ENCODE data around the gene GOLPH3. TPM values are rescaled to one million over a fixed set of nuclear protein-coding genes. Genes with fewer than 3 reads are reported as not detected.

Gene GOLPH3
- total and polyA plus RNA-seq, 4 donors = 64.1 to 116 (median 68.5) TPM

GRCh38 chr5:32135086-32135485 is 39.0 kb downstream of the GOLPH3 start (continued):
- no peak for TF ChIP-seq CTCF (IDR thresholded peaks at IDR 0.05; ENCODE audit: low read depth, low read length, missing input control)

GRCh38 chr5:32132757-32133156 is 41.4 kb downstream of the GOLPH3 start:
- TF ChIP-seq HNF4A (conservative IDR thresholded peaks at IDR 0.05) (no peak), FOXA2 (IDR thresholded peaks at IDR 0.05) (no peak), EGR1 (IDR thresholded peaks at IDR 0.05; ENCODE audit: low read depth in 2 of 2) (no peak), ATF3 (IDR thresholded peaks at IDR 0.05) (no peak), RXRA (IDR thresholded peaks at IDR 0.05) (no peak), HNF4G (IDR thresholded peaks at IDR 0.05) (no peak), GABPA (IDR thresholded peaks at IDR 0.05 in 1 of 2, conservative IDR thresholded peaks at IDR 0.05 in 1 of 2) (no peak)
- no peaks in the 10 kb centered on the region for H3K9me3 ChIP-seq (ENCODE audit: control insufficient read depth in 4 of 4, low read length in 3 of 4)
- H3K27ac ChIP-seq (ENCODE audit: low read depth in 1 of 2, low read length in 2 of 2) = no peak overlapping the region
- H3K27me3 ChIP-seq (ENCODE audit: control insufficient read depth in 4 of 4, insufficient read depth in 4 of 4, low read length in 3 of 4) = no peaks in the 10 kb centered on the region
- H3K4me1 ChIP-seq (ENCODE audit: control insufficient read depth in 4 of 4, insufficient read depth in 4 of 4, low read length in 3 of 4) = peaks cover 2 to 3% (median 3%) of the 10 kb centered on the region in 4 donors
- peaks cover 5 to 26% (median 17%) of the 10 kb centered on the region in 4 donors for H3K36me3 ChIP-seq (ENCODE audit: control insufficient read depth in 4 of 4, insufficient read depth in 3 of 4, low read depth in 1 of 4, low read length in 3 of 4)
- DNase-seq (ENCODE audit: low spot score) = no peak
- H3K4me3 ChIP-seq (ENCODE audit: low read depth in 1 of 3, low read length in 3 of 3) = no peak overlapping the region
- H3K9ac ChIP-seq (ENCODE audit: low read depth in 1 of 2, low read length in 2 of 2) = no peak overlapping the region

GRCh38 chr5:32131604-32132003 is 42.5 kb downstream of the GOLPH3 start:
- DNase-seq (ENCODE audit: low spot score) = no peak
- no peak overlapping the region for H3K27ac ChIP-seq (ENCODE audit: low read depth in 1 of 2, low read length in 2 of 2)
- peaks cover 3 to 11% (median 6%) of the 10 kb centered on the region in 4 donors for H3K4me1 ChIP-seq (ENCODE audit: control insufficient read depth in 4 of 4, insufficient read depth in 4 of 4, low read length in 3 of 4)
- WGBS = 91% methylated on average over 1 of the region's 1 CpG
- TF ChIP-seq FOXA1 (IDR thresholded peaks at IDR 0.05) (no peak), HNF4G (IDR thresholded peaks at IDR 0.05) (no peak), SP1 (IDR thresholded peaks at IDR 0.05) (no peak), CTCF (IDR thresholded peaks at IDR 0.05; ENCODE audit: low read depth, low read length, missing input control) (no peak), FOXA2 (IDR thresholded peaks at IDR 0.05) (no peak), RAD21 (IDR thresholded peaks at IDR 0.05) (no peak), GABPA (IDR thresholded peaks at IDR 0.05 in 1 of 2, conservative IDR thresholded peaks at IDR 0.05 in 1 of 2) (no peak), MAX (IDR thresholded peaks at IDR 0.05) (no peak), ATF3 (IDR thresholded peaks at IDR 0.05) (no peak), ZBTB33 (IDR thresholded peaks at IDR 0.05) (no peak), NR2F2 (IDR thresholded peaks at IDR 0.05) (no peak), RXRA (IDR thresholded peaks at IDR 0.05) (no peak), REST (IDR thresholded peaks at IDR 0.05) (no peak), EGR1 (IDR thresholded peaks at IDR 0.05; ENCODE audit: low read depth in 2 of 2) (no peak), TAF1 (conservative IDR thresholded peaks at IDR 0.05) (no peak), JUND (IDR thresholded peaks at IDR 0.05) (no peak), HNF4A (conservative IDR thresholded peaks at IDR 0.05) (no peak)
- no peak overlapping the region for H3K9ac ChIP-seq (ENCODE audit: low read depth in 1 of 2, low read length in 2 of 2)
- no peaks in the 10 kb centered on the region for H3K9me3 ChIP-seq (ENCODE audit: control insufficient read depth in 4 of 4, low read length in 3 of 4)
- H3K27me3 ChIP-seq (ENCODE audit: control insufficient read depth in 4 of 4, insufficient read depth in 4 of 4, low read length in 3 of 4) = no peaks in the 10 kb centered on the region
- no peak overlapping the region for H3K4me3 ChIP-seq (ENCODE audit: low read depth in 1 of 3, low read length in 3 of 3)
- H3K36me3 ChIP-seq (ENCODE audit: control insufficient read depth in 4 of 4, insufficient read depth in 3 of 4, low read depth in 1 of 4, low read length in 3 of 4) = peaks cover 6 to 29% (median 18%) of the 10 kb centered on the region in 4 donors
